Cerebellar cortex (tissue), 1 donor: Measurements from ENCODE around the gene TEX38.
"Not testable (repeated sequence)": the region's sequence is repeated elsewhere in the genome, so short reads cannot be mapped to it uniquely, and the experiment has no call there.

ENCODE experiments used
- DNase-seq: peaks from one replicate; pipeline ENCODE4 v3.0.0-alpha.2; 2015; ENCODE audit warnings: low spot score

TEX38 gene

GRCh38 chr1:46655848-46656247 is 15.8 kb upstream of the TEX38 start:
- no peak for DNase-seq

DNA sequence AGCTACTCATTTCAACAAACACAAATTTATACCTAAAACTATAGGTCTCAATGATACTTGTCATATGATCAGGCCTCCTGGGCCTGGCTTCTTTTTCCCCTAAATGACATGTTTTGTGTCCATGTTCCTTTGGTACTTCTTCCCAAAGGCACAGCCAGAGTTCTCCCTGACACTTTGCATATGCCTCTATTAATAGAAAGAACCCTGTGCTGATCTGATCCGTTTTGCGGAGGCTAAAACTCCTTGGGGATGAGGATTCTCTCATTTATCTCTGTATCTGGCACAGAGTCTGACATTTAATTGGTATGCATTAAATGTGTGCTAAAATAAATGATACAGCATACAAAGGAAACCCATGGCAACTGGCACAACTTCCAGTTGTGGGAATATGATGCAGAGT is 15.0 kb upstream of the TEX38 start:
- no peak for DNase-seq

DNA sequence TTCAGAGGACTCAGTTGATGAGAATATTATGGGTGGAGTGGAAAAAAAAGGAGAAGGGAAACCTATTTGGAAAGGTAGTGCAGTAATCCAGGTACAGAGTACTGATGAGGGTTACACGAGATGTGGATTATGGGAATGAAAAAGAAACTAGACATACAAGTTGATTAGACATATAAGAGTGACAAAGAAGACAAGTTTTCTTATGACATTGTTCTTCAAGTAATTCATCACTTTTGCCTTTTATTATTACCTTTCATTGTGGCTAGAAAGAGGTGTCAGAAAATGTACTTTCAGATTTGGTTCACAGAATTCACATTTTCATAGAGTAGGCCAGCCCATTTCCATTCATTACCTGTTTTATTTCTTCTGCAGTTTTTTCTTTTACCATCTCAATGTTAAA is 13.9 kb upstream of the TEX38 start:
- DNase-seq: no peak

GRCh38 chr1:46659307-46659870 is 12.3 kb upstream of the TEX38 start:
- no peak for DNase-seq

DNA sequence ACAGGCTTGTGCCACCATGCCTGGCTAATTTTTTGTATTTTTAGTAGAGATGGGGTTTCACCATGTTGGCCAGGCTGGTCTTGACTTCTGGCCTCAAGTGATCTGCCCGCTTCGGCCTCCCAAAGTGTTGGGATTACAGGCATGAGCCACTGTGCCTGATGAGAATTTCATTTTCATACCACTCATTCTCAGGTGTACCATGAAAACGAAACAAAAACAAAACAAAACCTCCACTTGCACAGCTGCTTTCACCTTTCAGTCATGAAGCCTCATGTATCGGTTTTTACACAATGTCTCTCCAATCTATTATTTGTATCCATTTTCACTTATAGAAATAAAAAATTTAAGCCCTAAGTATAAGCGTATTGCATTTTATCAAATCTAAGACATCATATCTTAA is 11.5 kb upstream of the TEX38 start:
- not testable (repeated sequence) for DNase-seq

DNA sequence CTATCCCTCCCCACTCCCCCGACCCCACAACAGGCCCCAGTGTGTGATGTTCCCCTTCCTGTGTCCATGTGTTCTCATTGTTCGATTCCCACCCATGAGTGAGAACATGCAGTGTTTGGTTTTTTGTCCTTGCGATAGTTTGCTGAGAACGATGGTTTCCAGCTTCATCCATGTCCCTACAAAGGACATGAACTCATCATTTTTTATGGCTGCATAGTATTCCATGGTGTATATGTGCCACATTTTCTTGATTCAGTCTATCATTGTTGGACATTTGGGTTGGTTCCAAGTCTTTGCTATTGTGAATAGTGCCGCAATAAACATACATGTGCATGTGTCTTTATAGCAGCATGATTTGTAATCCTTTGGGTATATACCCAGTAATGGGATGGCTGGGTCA is 8.7 kb upstream of the TEX38 start:
- not testable (repeated sequence) for DNase-seq

GRCh38 chr1:46665983-46666382 is 5.7 kb upstream of the TEX38 start:
- no peak for DNase-seq

DNA sequence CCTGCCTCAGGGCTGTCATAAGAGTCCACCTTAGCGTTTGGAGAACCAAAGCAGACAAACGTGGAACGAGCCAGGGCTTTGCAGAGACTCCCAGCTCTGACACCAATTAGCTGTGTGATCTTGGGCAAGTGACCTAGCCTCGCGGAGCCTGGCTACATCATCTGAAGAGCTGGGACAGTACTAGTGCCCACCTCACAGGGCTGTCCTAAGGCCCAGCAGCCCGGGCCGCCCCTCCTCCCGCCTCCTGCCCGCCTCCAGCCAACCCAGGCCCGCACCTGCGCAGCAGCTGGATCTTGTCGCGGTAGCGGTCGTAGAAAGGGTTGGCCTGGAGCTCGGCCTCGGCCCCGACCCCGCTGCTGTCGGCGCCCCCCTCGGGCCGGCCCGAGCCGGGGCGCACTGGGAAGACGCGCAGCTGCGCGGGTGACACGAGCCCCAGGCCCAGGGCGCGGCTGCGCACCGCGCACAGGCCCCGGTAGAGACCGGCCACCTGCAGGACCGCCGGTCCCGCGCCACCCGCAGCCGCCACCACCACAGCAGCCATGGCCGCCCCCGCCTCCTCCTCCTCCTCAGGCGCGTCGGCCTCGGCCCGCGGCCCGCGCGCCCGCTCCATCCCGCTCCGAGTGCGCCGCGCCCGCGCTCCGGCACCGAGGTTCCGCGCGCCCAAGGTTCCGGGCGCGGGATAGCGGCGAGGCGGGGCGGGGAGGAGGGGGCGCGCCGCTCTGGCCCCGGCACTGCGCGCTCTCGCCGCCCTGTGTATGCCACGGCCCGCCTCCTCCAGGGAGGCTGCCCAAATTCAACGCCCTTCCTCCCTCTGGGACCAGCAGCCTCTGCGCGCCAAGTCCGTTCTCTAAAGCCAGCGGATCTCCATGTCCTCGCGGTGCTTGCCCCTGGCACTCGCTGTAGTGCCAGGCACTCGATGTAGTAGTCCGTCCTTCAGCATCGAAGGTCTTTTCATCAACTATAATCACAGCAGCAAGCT is 3.6 kb upstream of the TEX38 start, which contains the start of gene ATPAF1:
ATPAF1 (minus strand) TSS at position 583 of the 979 bp plus-strand sequence; CDS start at position 541, 42 bp downstream.
- DNase-seq: peak; percentile 66

GRCh38 chr1:46670134-46670533 is 1.5 kb upstream of the TEX38 start:
- no peak for DNase-seq

DNA sequence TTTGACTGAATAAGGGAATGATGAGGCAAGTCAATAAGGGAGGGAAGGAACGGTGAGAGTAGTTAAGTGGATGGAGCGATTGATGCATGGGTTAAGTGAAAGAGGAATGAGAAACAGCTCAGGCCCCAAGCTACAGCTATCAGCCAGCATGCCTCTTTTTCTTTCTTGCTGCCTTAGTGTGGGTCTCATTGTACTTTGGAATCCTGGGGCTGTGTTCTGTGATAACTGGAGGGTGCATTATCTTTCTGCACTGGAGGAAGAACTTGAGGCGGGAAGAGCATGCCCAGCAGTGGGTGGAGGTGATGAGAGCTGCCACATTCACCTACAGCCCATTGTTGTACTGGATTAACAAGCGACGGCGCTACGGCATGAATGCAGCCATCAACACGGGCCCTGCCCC is 1.0 kb downstream of the TEX38 start:
- DNase-seq: no peak

DNA sequence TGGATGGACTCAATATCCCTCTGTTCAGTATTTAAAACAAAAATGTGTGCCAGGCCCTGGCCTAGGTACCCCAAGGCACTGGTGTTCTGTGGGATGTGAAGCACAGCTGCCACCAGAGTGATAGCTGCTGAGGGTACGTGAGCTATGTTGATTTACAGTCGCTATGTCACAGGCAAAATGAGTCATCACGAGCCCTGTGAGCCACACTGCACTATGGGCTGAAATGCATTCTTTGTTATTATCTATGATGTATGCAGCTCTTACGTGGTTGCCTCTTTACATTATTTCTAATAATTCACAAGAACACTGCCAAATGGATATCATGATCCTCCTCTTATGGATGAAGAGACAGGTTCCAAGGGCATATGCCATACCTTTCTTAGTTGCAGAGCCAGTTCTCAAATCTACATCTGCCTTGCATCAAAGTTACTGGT is 2.1 kb downstream of the TEX38 start:
- no peak for DNase-seq

DNA sequence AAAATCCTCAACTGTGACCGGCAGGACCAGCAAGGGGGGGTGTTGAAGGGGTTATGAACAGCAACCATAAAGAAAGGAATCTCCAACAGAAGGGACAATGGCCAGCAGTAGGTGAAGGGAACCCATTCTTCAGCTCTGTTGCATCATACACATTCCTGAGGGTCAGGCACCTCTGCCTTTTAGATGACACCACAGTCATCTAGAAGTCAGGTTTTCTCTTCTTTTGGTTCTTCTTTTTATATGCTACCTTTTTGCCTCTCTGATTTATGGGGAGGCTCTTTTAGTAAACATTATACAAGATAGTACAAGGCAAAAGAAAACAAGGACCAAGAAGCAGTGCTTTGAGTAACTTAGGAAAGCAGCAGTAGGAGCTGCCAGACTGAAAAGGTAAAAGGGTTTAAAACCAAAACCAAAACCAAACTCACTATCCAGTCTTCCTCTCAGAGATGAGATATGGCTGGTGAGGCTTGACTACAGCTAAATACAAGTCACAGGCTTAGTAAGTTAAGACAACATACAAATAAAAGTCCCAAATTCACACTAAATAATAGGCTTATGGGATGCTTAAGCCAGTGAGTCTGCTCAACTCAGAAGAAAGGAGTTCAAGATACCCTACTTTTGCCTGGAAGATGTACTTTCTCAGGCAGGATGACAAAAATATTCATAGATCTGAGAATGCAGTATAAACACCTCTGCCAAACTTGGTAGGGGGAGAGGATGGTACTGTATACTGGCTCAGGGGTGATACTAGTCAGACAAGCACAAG is 4.1 kb downstream of the TEX38 start:
- no peak for DNase-seq

- no peak for DNase-seq
Measured at GRCh38 chr1:46676531-46676930, 4.9 kb downstream of the TEX38 start.

DNA sequence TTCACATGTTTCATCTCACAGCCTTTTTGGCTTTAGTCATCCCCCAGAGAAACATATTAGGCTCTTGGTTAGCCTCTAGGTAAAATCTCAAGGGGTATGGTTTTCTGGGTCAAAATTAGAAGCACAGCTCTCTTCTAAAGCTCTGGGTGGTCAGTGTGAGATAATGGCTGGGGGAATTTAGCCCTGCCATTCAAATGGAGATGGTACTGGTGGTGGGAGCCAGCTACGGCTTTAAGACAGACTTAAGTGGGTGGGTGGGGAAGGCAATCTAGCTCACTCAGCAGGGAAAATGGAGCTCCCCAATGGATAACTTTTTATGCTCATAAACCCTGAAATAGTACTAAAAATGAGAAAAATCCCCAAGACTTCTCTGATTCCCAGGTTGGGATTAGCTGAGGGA is 5.7 kb downstream of the TEX38 start:
- no peak for DNase-seq

GRCh38 chr1:46679789-46680573 is 8.3 kb downstream of the TEX38 start:
- no peak for DNase-seq

- no peak for DNase-seq
Measured at GRCh38 chr1:46681333-46682034, 9.8 kb downstream of the TEX38 start.

DNA sequence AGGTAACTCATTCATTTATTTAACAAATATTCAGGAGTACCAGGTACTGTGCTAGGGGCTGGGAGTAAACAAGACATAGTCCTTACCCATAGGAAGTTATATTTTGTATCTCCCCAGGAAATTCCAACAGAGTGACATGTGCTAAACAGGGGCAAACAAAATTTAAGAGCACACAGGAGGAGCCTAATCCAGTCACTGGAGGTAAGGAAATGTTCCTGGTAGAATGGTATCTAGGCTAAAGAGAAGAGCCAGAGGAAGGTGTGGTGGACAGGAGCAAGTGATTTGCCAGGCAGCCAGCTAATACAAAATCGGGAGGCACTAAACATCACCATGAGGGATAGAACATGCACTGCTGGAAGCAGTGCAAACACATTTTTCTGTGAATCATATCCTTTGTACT is 10.4 kb downstream of the TEX38 start:
- DNase-seq: no peak

GRCh38 chr1:46684670-46685069 is 13.0 kb downstream of the TEX38 start:
- DNase-seq: no peak

GRCh38 chr1:46686255-46686654 is 14.6 kb downstream of the TEX38 start:
- DNase-seq: no peak

GRCh38 chr1:46687093-46687659 is 15.5 kb downstream of the TEX38 start:
- DNase-seq: peak; percentile 87
